ENCODE results near the gene EGR4. TPM values are rescaled to one million over a fixed set of nuclear protein-coding genes. Genes with fewer than 3 reads are reported as not detected.

The EGR4 gene
- total and polyA plus RNA-seq, 4 donors = 0.02 TPM; not detected in 3

- H3K4me1 ChIP-seq (ENCODE audit: control insufficient read depth in 4 of 4, insufficient read depth in 4 of 4, low read length in 3 of 4) = no peaks in the 10 kb centered on the region
- no peak for TF ChIP-seq EGR1 (IDR thresholded peaks at IDR 0.05; ENCODE audit: low read depth in 2 of 2)
- H3K27ac ChIP-seq (ENCODE audit: low read depth in 1 of 2, low read length in 2 of 2) = no peak overlapping the region
- no peaks in the 10 kb centered on the region for H3K27me3 ChIP-seq (ENCODE audit: control insufficient read depth in 4 of 4, insufficient read depth in 4 of 4, low read length in 3 of 4)
- H3K9me3 ChIP-seq (ENCODE audit: control insufficient read depth in 4 of 4, low read length in 3 of 4) = no peaks in the 10 kb centered on the region
- WGBS = 89% methylated on average over 8 of the region's 8 CpGs
- DNase-seq (ENCODE audit: low spot score) = no peak
- no peak overlapping the region for H3K4me3 ChIP-seq (ENCODE audit: low read depth in 1 of 3, low read length in 3 of 3)
- H3K36me3 ChIP-seq (ENCODE audit: control insufficient read depth in 4 of 4, insufficient read depth in 3 of 4, low read depth in 1 of 4, low read length in 3 of 4) = peaks cover under 1 to 13% (median 6%) of the 10 kb centered on the region in 4 donors
- no peak overlapping the region for H3K9ac ChIP-seq (ENCODE audit: low read depth in 1 of 2, low read length in 2 of 2)
Measured at GRCh38 chr2:73258186-73258912, 35.0 kb downstream of the EGR4 start.

- DNase-seq (ENCODE audit: low spot score) = no peak
- WGBS = 76% methylated on average over 10 of the region's 10 CpGs
- TF ChIP-seq HNF4G (IDR thresholded peaks at IDR 0.05) (no peak), ATF3 (IDR thresholded peaks at IDR 0.05) (no peak), FOXA1 (IDR thresholded peaks at IDR 0.05) (no peak), EGR1 (IDR thresholded peaks at IDR 0.05; ENCODE audit: low read depth in 2 of 2) (no peak), NR2F2 (IDR thresholded peaks at IDR 0.05) (no peak), REST (IDR thresholded peaks at IDR 0.05) (no peak), FOXA2 (IDR thresholded peaks at IDR 0.05) (no peak), CTCF (IDR thresholded peaks at IDR 0.05; ENCODE audit: low read depth, low read length, missing input control) (no peak), ZBTB33 (IDR thresholded peaks at IDR 0.05) (no peak), TAF1 (conservative IDR thresholded peaks at IDR 0.05) (no peak), SP1 (IDR thresholded peaks at IDR 0.05) (no peak)
- H3K4me3 ChIP-seq (ENCODE audit: low read depth in 1 of 3, low read length in 3 of 3) = no peak overlapping the region
- H3K27me3 ChIP-seq (ENCODE audit: control insufficient read depth in 4 of 4, insufficient read depth in 4 of 4, low read length in 3 of 4) = no peaks in the 10 kb centered on the region
- H3K4me1 ChIP-seq (ENCODE audit: control insufficient read depth in 4 of 4, insufficient read depth in 4 of 4, low read length in 3 of 4) = no peaks in the 10 kb centered on the region
- no peaks in the 10 kb centered on the region for H3K9me3 ChIP-seq (ENCODE audit: control insufficient read depth in 4 of 4, low read length in 3 of 4)
- H3K9ac ChIP-seq (ENCODE audit: low read depth in 1 of 2, low read length in 2 of 2) = no peak overlapping the region
- H3K27ac ChIP-seq (ENCODE audit: low read depth in 1 of 2, low read length in 2 of 2) = no peak overlapping the region
- H3K36me3 ChIP-seq (ENCODE audit: control insufficient read depth in 4 of 4, insufficient read depth in 3 of 4, low read depth in 1 of 4, low read length in 3 of 4) = peaks cover 4 to 19% (median 10%) of the 10 kb centered on the region in 4 donors
Measured at GRCh38 chr2:73257425-73258125, 35.8 kb downstream of the EGR4 start.

All from liver (tissue), 9 donors.